HEK293 (cell line): ENCODE measurements around the gene AGMO.

ENCODE experiments used
- CTCF ChIP-seq: fragments of 450-650 bp; formaldehyde crosslinking; IDR thresholded peaks from 2 replicates; pipeline ENCODE4 v1.5.1; 2016; ENCODE audit warnings: missing biosample characterization, missing genetic modification characterization
- KLF7 ChIP-seq: fragments of 450-650 bp; formaldehyde crosslinking; IDR thresholded peaks from 2 replicates; pipeline ENCODE4 v1.5.1; 2016; ENCODE audit warnings: missing biosample characterization, missing genetic modification characterization, borderline replicate concordance
- YY1 ChIP-seq: fragments of 450-650 bp; formaldehyde crosslinking; IDR thresholded peaks from 2 replicates; pipeline ENCODE4 v1.5.1; 2018; ENCODE audit warnings: missing biosample characterization, missing genetic modification characterization
- ZBTB26 ChIP-seq: fragments of 450-650 bp; formaldehyde crosslinking; optimal IDR thresholded peaks from 2 replicates; pipeline ENCODE3; 2016; ENCODE audit warnings: missing biosample characterization, mild to moderate bottlenecking, missing genetic modification characterization
- ZNF184 ChIP-seq: fragments of 450-650 bp; IDR thresholded peaks from 2 replicates; pipeline ENCODE4 v1.5.1; 2018; ENCODE audit warnings: missing biosample characterization, mild to moderate bottlenecking, missing genetic modification characterization
- ZNF221 ChIP-seq: fragments of 450-650 bp; formaldehyde crosslinking; IDR thresholded peaks from 2 replicates; pipeline ENCODE4 v1.5.1; 2017; ENCODE audit warnings: missing biosample characterization, missing genetic modification characterization, borderline replicate concordance
- ZNF521 ChIP-seq: fragments of 450-650 bp; formaldehyde crosslinking; IDR thresholded peaks from 2 replicates; pipeline ENCODE4 v1.5.1; 2017; ENCODE audit warnings: missing biosample characterization, mild to moderate bottlenecking, missing genetic modification characterization
- ZNF544 ChIP-seq: fragments of 450-650 bp; formaldehyde crosslinking; IDR thresholded peaks from 2 replicates; pipeline ENCODE4 v1.5.0; 2017; ENCODE audit warnings: missing biosample characterization, missing genetic modification characterization
- ZNF692 ChIP-seq: fragments of 450-650 bp; formaldehyde crosslinking; IDR thresholded peaks from 2 replicates; pipeline ENCODE4 v1.5.1; 2016; ENCODE audit warnings: missing biosample characterization, missing genetic modification characterization

- no peak for TF ChIP-seq ZNF521 (tag by site-specific recombination)
- TF ChIP-seq ZBTB26 (tag by site-specific recombination): no peak
- TF ChIP-seq ZNF692 (tag by site-specific recombination): no peak
- TF ChIP-seq CTCF (tag by site-specific recombination): no peak
- TF ChIP-seq YY1: no peak
- TF ChIP-seq KLF7 (tag by site-specific recombination): no peak
- no peak for TF ChIP-seq ZNF544 (tag by site-specific recombination)
- TF ChIP-seq ZNF221: no peak
- no peak for TF ChIP-seq ZNF184 (tag by site-specific recombination)
Observed at GRCh38 chr7:15601175-15601574, 39.4 kb upstream of the AGMO start.
